ENCODE measurements around the gene BFSP2. TPM values are rescaled to one million over a fixed set of nuclear protein-coding genes. Genes with fewer than 3 reads are reported as not detected.

BFSP2 gene
- total RNA-seq, 1 donor from 2014 or later, result not detected

DNA sequence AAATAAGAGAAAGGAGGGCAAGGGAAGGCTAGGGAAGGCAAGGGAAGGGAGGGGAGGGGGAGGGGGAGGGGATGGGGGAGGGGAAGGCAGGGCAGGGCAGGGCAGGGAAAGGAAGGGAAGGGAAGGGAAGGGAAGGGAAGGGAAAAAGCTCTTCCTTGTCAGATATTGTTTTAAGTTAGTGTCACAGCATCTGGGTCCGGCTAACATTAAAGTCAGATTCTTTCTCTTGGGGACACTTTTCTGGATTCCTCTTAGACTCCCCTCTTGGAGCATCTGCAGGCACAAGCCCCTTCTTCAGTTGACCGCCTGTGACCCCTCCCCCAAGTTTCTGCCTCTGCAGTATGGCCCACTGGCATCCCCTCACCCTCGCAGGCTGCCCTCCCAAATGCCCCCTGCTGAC is 26.0 kb downstream of the BFSP2 start:
- no peak for DNase-seq
- TF ChIP-seq, protein P1, sequence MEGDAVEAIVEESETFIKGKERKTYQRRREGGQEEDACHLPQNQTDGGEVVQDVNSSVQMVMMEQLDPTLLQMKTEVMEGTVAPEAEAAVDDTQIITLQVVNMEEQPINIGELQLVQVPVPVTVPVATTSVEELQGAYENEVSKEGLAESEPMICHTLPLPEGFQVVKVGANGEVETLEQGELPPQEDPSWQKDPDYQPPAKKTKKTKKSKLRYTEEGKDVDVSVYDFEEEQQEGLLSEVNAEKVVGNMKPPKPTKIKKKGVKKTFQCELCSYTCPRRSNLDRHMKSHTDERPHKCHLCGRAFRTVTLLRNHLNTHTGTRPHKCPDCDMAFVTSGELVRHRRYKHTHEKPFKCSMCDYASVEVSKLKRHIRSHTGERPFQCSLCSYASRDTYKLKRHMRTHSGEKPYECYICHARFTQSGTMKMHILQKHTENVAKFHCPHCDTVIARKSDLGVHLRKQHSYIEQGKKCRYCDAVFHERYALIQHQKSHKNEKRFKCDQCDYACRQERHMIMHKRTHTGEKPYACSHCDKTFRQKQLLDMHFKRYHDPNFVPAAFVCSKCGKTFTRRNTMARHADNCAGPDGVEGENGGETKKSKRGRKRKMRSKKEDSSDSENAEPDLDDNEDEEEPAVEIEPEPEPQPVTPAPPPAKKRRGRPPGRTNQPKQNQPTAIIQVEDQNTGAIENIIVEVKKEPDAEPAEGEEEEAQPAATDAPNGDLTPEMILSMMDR (IDR thresholded peaks at IDR 0.05; ENCODE audit: partially characterized antibody, unreplicated experiment), result no peak
- Mint-ChIP-seq H3K36me3 (ENCODE audit: unreplicated experiment) (no peaks in the 10 kb centered on the region), H3K27me3 (ENCODE audit: unreplicated experiment) (no peaks in the 10 kb centered on the region), H3K27ac (ENCODE audit: unreplicated experiment) (no peak overlapping the region), H3K4me3 (ENCODE audit: unreplicated experiment) (no peak overlapping the region), H3K9me3 (ENCODE audit: unreplicated experiment) (no peaks in the 10 kb centered on the region), H3K4me1 (ENCODE audit: low read depth, unreplicated experiment) (no peaks in the 10 kb centered on the region)

- Mint-ChIP-seq H3K36me3 (ENCODE audit: unreplicated experiment) (no peaks in the 10 kb centered on the region), H3K4me1 (ENCODE audit: low read depth, unreplicated experiment) (no peaks in the 10 kb centered on the region), H3K27me3 (ENCODE audit: unreplicated experiment) (no peaks in the 10 kb centered on the region), H3K4me3 (ENCODE audit: unreplicated experiment) (no peak overlapping the region), H3K27ac (ENCODE audit: unreplicated experiment) (no peak overlapping the region), H3K9me3 (ENCODE audit: unreplicated experiment) (no peaks in the 10 kb centered on the region)
- TF ChIP-seq, protein P1 (IDR thresholded peaks at IDR 0.05; ENCODE audit: partially characterized antibody, unreplicated experiment), result no peak
- DNase-seq, result no peak
These were observed 26.9 kb downstream of the BFSP2 start for GRCh38 chr3:133426721-133427120.

GRCh38 chr3:133428552-133428951 is 28.7 kb downstream of the BFSP2 start:
- Mint-ChIP-seq H3K4me3 (ENCODE audit: unreplicated experiment) (no peak overlapping the region), H3K9me3 (ENCODE audit: unreplicated experiment) (no peaks in the 10 kb centered on the region), H3K36me3 (ENCODE audit: unreplicated experiment) (no peaks in the 10 kb centered on the region), H3K27me3 (ENCODE audit: unreplicated experiment) (no peaks in the 10 kb centered on the region), H3K27ac (ENCODE audit: unreplicated experiment) (no peak overlapping the region), H3K4me1 (ENCODE audit: low read depth, unreplicated experiment) (no peaks in the 10 kb centered on the region)
- DNase-seq, result no peak
- TF ChIP-seq, protein P1 (IDR thresholded peaks at IDR 0.05; ENCODE audit: partially characterized antibody, unreplicated experiment), result no peak

- no peak for DNase-seq
- no peaks in the 10 kb centered on the region for H3K4me1 Mint-ChIP-seq (ENCODE audit: low read depth, unreplicated experiment)
- H3K36me3 Mint-ChIP-seq (ENCODE audit: unreplicated experiment), result no peaks in the 10 kb centered on the region
- H3K9me3 Mint-ChIP-seq (ENCODE audit: unreplicated experiment), result no peaks in the 10 kb centered on the region
- no peaks in the 10 kb centered on the region for H3K27me3 Mint-ChIP-seq (ENCODE audit: unreplicated experiment)
- H3K27ac Mint-ChIP-seq (ENCODE audit: unreplicated experiment), result no peak overlapping the region
- H3K4me3 Mint-ChIP-seq (ENCODE audit: unreplicated experiment), result no peak overlapping the region
- TF ChIP-seq, protein P1 (IDR thresholded peaks at IDR 0.05; ENCODE audit: partially characterized antibody, unreplicated experiment), result no peak
These were observed 29.2 kb downstream of the BFSP2 start for GRCh38 chr3:133429063-133429462.

DNA sequence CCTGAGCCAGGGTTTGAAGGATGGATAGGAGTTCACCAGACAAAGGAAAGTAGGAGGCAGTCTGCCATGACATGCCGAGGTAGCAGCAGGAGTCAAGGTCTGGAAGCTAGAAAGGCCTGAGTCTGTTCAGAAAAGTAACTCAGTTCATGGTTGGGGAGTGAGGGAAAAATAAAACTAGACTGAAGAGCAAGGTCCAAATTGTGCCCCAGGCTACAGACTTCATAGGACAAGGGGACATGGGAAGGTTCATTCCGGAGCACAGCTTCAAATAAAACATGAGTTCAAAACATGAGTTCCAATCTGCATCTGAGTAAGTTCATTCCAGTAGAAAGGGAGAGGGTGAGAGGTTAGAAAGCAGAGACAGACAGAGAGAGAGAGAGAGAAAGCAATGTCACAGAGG is 39.7 kb downstream of the BFSP2 start:
- H3K36me3 Mint-ChIP-seq (ENCODE audit: unreplicated experiment), result peaks cover 9% of the 10 kb centered on the region
- no peak overlapping the region for H3K27ac Mint-ChIP-seq (ENCODE audit: unreplicated experiment)
- TF ChIP-seq, protein P1 (IDR thresholded peaks at IDR 0.05; ENCODE audit: partially characterized antibody, unreplicated experiment), result no peak
- peaks cover 2% of the 10 kb centered on the region for H3K27me3 Mint-ChIP-seq (ENCODE audit: unreplicated experiment)
- no peak for DNase-seq
- H3K4me3 Mint-ChIP-seq (ENCODE audit: unreplicated experiment), result no peak overlapping the region
- peaks cover 5% of the 10 kb centered on the region for H3K9me3 Mint-ChIP-seq (ENCODE audit: unreplicated experiment)
- peaks cover 8% of the 10 kb centered on the region for H3K4me1 Mint-ChIP-seq (ENCODE audit: low read depth, unreplicated experiment)

All from glutamatergic neuron (in vitro differentiated cells).